ENCODE measurements around the gene EHBP1.

EHBP1 gene

GRCh38 chr2:62691186-62691585 is 14.3 kb upstream of the EHBP1 start:
- TF ChIP-seq CTCF (IDR thresholded peaks at IDR 0.05; ENCODE audit: borderline replicate concordance, control extremely low read depth, extremely low read depth, insufficient read depth, missing control alignments), result no peak
- in situ Hi-C loops (cut with MboI; ENCODE audit: low sequenced_read_pairs, unreplicated experiment), result no loop called here
- DNase-seq (ENCODE audit: low spot score), result no peak

- DNase-seq (ENCODE audit: low spot score), result no peak
- in situ Hi-C loops (cut with MboI; ENCODE audit: low sequenced_read_pairs, unreplicated experiment), result no loop called here
These were observed 13.3 kb upstream of the EHBP1 start for GRCh38 chr2:62692225-62692624.

GRCh38 chr2:62698653-62699052 is 6.9 kb upstream of the EHBP1 start:
- in situ Hi-C loops (cut with MboI; ENCODE audit: low sequenced_read_pairs, unreplicated experiment), result no loop called here
- no peak for DNase-seq (ENCODE audit: low spot score)
- TF ChIP-seq CTCF (IDR thresholded peaks at IDR 0.05; ENCODE audit: borderline replicate concordance, control extremely low read depth, extremely low read depth, insufficient read depth, missing control alignments), result no peak

More at GRCh38 chr2:62692225-62692624, 13.3 kb upstream of the EHBP1 start:
- TF ChIP-seq CTCF (IDR thresholded peaks at IDR 0.05; ENCODE audit: borderline replicate concordance, control extremely low read depth, extremely low read depth, insufficient read depth, missing control alignments), result no peak

- TF ChIP-seq CTCF (IDR thresholded peaks at IDR 0.05; ENCODE audit: borderline replicate concordance, control extremely low read depth, extremely low read depth, insufficient read depth, missing control alignments), result no peak
These were observed 883 bp upstream of the EHBP1 start for GRCh38 chr2:62704654-62705006.

GRCh38 chr2:62705859-62706720 is 577 bp downstream of the EHBP1 start:
- peak; percentile 14 for DNase-seq (ENCODE audit: low spot score)
- TF ChIP-seq CTCF (IDR thresholded peaks at IDR 0.05; ENCODE audit: borderline replicate concordance, control extremely low read depth, extremely low read depth, insufficient read depth, missing control alignments), result peak; percentile 26
- in situ Hi-C loops (cut with MboI; ENCODE audit: low sequenced_read_pairs, unreplicated experiment), result no loop called here

More at GRCh38 chr2:62704654-62705006, 883 bp upstream of the EHBP1 start:
- in situ Hi-C loops (cut with MboI; ENCODE audit: low sequenced_read_pairs, unreplicated experiment), result no loop called here
- no peak for DNase-seq (ENCODE audit: low spot score)

GRCh38 chr2:62706721-62707521 is 1.4 kb downstream of the EHBP1 start:
- DNase-seq (ENCODE audit: low spot score), result no peak
- in situ Hi-C loops (cut with MboI; ENCODE audit: low sequenced_read_pairs, unreplicated experiment), result no loop called here
- no peak for TF ChIP-seq CTCF (IDR thresholded peaks at IDR 0.05; ENCODE audit: borderline replicate concordance, control extremely low read depth, extremely low read depth, insufficient read depth, missing control alignments)

Measured in GM13976 (cell line).